ENCODE results near the gene TSPAN15. TPM values are rescaled to one million over a fixed set of nuclear protein-coding genes. Genes with fewer than 3 reads are reported as not detected.

TSPAN15 gene
- total RNA-seq, 6 donors from 2014 or later: 19.9 to 69.5 (median 63.0) TPM

DNA sequence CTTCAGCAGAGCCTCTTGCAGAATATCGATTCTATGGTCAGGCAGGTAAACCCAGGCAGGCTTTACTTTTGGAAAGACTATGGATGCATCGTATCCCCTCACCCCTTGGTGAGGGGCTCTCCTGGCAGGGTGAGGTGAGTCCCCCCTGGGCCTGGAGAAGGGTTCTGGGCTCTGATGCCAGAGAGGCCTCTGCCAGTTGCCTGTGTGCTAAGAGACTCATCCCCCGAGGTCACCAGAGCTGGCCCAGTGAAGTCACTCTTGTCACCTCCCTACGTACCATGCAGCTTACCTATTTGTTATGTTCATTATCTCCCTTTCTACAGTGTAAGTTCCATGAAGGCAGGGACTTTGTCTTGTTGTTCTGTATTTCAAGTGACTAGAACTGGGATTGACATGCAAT is 51.3 kb downstream of the TSPAN15 start:
- no peak overlapping the region for H3K4me3 ChIP-seq
- no peak overlapping the region for H3K27ac ChIP-seq
- H3K4me1 ChIP-seq: peaks cover 6 to 18% (median 12%) of the 10 kb centered on the region in 4 donors
- TF ChIP-seq POLR2A (IDR thresholded peaks at IDR 0.05) (no peak), POLR2AphosphoS5 (IDR thresholded peaks at IDR 0.05) (no peak), EP300 (IDR thresholded peaks at IDR 0.05) (no peak)
- TF ChIP-seq, protein P1, sequence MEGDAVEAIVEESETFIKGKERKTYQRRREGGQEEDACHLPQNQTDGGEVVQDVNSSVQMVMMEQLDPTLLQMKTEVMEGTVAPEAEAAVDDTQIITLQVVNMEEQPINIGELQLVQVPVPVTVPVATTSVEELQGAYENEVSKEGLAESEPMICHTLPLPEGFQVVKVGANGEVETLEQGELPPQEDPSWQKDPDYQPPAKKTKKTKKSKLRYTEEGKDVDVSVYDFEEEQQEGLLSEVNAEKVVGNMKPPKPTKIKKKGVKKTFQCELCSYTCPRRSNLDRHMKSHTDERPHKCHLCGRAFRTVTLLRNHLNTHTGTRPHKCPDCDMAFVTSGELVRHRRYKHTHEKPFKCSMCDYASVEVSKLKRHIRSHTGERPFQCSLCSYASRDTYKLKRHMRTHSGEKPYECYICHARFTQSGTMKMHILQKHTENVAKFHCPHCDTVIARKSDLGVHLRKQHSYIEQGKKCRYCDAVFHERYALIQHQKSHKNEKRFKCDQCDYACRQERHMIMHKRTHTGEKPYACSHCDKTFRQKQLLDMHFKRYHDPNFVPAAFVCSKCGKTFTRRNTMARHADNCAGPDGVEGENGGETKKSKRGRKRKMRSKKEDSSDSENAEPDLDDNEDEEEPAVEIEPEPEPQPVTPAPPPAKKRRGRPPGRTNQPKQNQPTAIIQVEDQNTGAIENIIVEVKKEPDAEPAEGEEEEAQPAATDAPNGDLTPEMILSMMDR (IDR thresholded peaks at IDR 0.05): no peak
- no peaks in the 10 kb centered on the region for H3K27me3 ChIP-seq
- H3K36me3 ChIP-seq: peaks cover 0 to 30% (median 6%) of the 10 kb centered on the region in 4 donors
- no peak for DNase-seq
- H3K9me3 ChIP-seq: no peaks in the 10 kb centered on the region
- 93 to 96% methylated on average over 2 to 4 of the region's 4 CpGs for WGBS, 2 donors
- no peak for ATAC-seq (ENCODE audit: low FRiP score in 2 of 2)

DNA sequence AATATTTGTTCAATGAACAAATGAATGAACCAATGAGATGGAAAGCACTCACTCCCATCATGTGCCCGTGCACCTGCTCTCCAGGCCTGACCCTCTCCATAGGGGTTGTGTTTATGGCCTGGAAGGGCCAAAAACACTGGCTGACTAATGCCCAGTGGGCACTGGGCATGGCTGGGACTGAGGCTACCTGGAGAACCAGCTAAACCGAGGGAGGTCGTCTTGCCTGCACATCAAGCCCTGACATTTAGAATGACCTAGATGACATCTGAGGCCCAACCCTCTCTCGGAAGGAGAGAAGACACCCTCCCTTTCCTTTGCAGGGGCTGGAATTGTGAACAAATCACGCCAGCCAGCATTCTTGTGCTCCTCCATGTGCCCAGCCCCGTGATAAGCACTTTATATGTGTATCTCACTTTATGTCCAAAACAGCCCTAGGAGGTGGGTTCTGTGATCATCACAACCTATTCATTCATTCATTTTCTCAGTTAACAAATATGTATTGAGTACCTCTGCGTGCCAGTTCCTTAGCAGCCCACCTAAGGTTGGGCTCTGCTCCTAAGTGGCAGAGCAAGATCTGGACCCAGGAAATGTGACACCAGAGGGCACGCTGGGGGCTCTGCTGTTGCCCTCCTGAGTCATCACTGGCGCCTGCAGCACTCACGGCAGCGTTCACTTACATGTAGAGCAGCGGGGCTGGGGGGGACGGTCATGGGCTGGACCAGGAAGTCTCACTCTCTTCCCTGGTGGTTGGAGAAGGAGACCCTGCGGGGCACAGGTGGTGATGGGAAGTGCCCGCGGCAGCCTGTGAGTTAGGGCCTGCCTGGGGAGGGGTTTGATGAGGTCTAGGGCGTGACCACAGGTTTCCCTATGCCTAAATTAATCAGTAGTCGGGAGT is 52.0 kb downstream of the TSPAN15 start:
- Histone ChIP-seq H3K4me1 (peaks cover 6 to 16% (median 13%) of the 10 kb centered on the region in 4 donors), H3K27ac (peak overlapping the region in 1 of 4 donors; percentile 36), H3K27me3 (no peaks in the 10 kb centered on the region)

DNA sequence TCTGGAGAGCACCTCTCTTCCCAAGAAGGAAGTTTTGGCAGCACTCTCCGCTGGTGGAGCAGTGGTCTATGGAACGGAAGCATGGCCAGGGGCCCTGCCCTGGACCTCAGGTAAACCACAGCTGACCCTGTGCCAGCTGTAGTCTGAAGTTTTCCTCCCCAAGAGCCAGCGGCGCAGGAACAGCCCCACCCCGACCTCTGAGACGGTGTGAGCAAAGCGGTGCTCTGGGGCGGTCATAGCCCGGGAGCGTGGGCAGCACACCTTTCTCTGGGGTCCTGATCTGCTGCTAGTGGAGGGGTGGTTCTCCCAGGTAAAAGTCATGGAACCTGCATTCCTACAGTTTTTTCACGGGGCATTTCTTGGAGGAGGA is 52.6 kb downstream of the TSPAN15 start:
- H3K4me1 ChIP-seq: peaks cover 6 to 15% (median 10%) of the 10 kb centered on the region in 4 donors
- H3K9me3 ChIP-seq: no peaks in the 10 kb centered on the region
- peak overlapping the region in 1 of 4 donors; percentile 36 for H3K27ac ChIP-seq
- peaks cover 0 to 30% (median 6%) of the 10 kb centered on the region in 4 donors for H3K36me3 ChIP-seq
- H3K4me3 ChIP-seq: no peak overlapping the region
- no peak for TF ChIP-seq POLR2A (IDR thresholded peaks at IDR 0.05)
- no peak for TF ChIP-seq POLR2AphosphoS5 (IDR thresholded peaks at IDR 0.05)
- TF ChIP-seq, protein P1 (IDR thresholded peaks at IDR 0.05): no peak
- TF ChIP-seq EP300 (IDR thresholded peaks at IDR 0.05): no peak
- DNase-seq (no peak), ATAC-seq (ENCODE audit: low FRiP score in 2 of 2) (no peak)
- WGBS, 2 donors: 57 to 93% methylated on average over 1 to 11 of the region's 11 CpGs
- no peaks in the 10 kb centered on the region for H3K27me3 ChIP-seq

More for the DNA sequence above, 52.0 kb downstream of the TSPAN15 start:
- Histone ChIP-seq H3K4me3 (no peak overlapping the region), H3K36me3 (peaks cover 0 to 30% (median 6%) of the 10 kb centered on the region in 4 donors), H3K9me3 (no peaks in the 10 kb centered on the region)
- DNase-seq (no peak), ATAC-seq (ENCODE audit: low FRiP score in 2 of 2) (no peak)
- 70 to 85% methylated on average over 13 to 18 of the region's 18 CpGs for WGBS, 2 donors
- no peak for TF ChIP-seq POLR2AphosphoS5 (IDR thresholded peaks at IDR 0.05)
- TF ChIP-seq, protein P1 (IDR thresholded peaks at IDR 0.05): no peak
- TF ChIP-seq EP300 (IDR thresholded peaks at IDR 0.05): no peak
- TF ChIP-seq POLR2A (IDR thresholded peaks at IDR 0.05): no peak

DNA sequence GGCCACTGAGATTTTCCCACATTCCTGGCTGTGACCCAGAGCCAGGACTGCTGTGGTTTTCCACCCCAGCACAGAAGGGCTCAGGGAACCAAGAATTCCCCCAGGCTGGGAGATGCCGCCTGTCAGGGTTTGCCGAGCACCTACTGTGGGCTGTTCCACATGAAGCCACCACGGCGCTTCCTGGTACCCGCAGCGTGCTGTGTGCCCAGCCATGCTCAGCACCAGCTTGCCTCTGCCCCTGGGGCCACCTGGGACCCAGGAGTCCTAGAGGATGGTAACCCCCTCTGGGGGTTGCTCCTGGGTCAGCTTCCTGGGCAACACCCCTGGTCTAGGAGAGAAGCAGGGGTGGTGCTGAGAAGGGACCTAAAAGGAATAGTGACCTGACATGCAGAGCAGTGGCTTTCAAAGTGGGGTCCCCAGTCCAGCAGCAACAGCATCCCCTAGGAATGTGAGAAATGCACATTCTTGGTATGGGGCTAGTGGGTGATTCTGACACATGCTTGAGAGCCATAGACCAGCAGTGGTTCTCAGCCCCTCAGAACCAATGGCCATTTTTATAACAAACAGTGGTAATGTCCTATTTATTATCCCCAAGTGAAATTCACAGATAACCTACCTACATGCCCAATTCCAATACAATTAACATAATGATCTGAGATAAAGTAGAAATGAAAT is 53.4 kb downstream of the TSPAN15 start:
- no peak for ATAC-seq (ENCODE audit: low FRiP score in 2 of 2)
- TF ChIP-seq POLR2AphosphoS5 (IDR thresholded peaks at IDR 0.05) (no peak), POLR2A (IDR thresholded peaks at IDR 0.05) (no peak)
- TF ChIP-seq, protein P1 (IDR thresholded peaks at IDR 0.05): no peak
- peaks cover 0 to 30% (median 6%) of the 10 kb centered on the region in 4 donors for H3K36me3 ChIP-seq
- peaks cover 6 to 15% (median 10%) of the 10 kb centered on the region in 4 donors for H3K4me1 ChIP-seq
- no peaks in the 10 kb centered on the region for H3K27me3 ChIP-seq
- no peak overlapping the region for H3K4me3 ChIP-seq
- DNase-seq: no peak
- no peaks in the 10 kb centered on the region for H3K9me3 ChIP-seq
- WGBS, 2 donors: no CpG with 5 or more reads among the region's 6 CpGs
- no peak overlapping the region for H3K27ac ChIP-seq
